ENCODE measurements around the gene POLE. TPM values are rescaled to one million over a fixed set of nuclear protein-coding genes. Genes with fewer than 3 reads are reported as not detected.

POLE gene
- total and polyA plus RNA-seq, 2 of the 4 experiments (the other 2 are of a cell fraction) = 17.2 to 20.7 TPM

GRCh38 chr12:132575661-132576060 lies 111.5 kb downstream of the POLE start:
- in situ Hi-C loops (cut with MboI; ENCODE audit: low sequenced_read_pairs) (no loop called here), dilution Hi-C loops (cut with HindIII; ENCODE audit: low sequenced_read_pairs, unreplicated experiment) (no loop called here), intact Hi-C loops (cut with micrococcal nuclease) (no loop called here)
- Histone ChIP-seq H3K27me3 (ENCODE audit: control insufficient read depth, insufficient read depth, low read length) (no peaks in the 10 kb centered on the region), H3K9me1 (ENCODE audit: insufficient read depth, low read length) (no peaks in the 10 kb centered on the region), H2BK20ac (ENCODE audit: low read depth, low read length) (no peak overlapping the region), H3K14ac (replicated peaks; ENCODE audit: low read depth, low read length) (no peak overlapping the region), H3K9ac (ENCODE audit: low read depth, low read length) (no peak overlapping the region), H4K91ac (ENCODE audit: insufficient read depth, low read depth, low read length) (no peak overlapping the region), H4K5ac (ENCODE audit: low read depth, low read length) (no peak overlapping the region), H3K4ac (ENCODE audit: low read depth, low read length) (no peak overlapping the region), H3K9me3 (ENCODE audit: control insufficient read depth, insufficient read depth, low read length) (no peaks in the 10 kb centered on the region), H3K4me2 (ENCODE audit: low read depth, low read length) (no peak overlapping the region), H2BK15ac (ENCODE audit: low read depth, low read length) (no peak overlapping the region), H3K27ac (ENCODE audit: insufficient read depth, low read length) (no peak overlapping the region), H3K4me1 (ENCODE audit: control insufficient read depth, insufficient read depth, low read length) (no peaks in the 10 kb centered on the region), H3K18ac (ENCODE audit: low read depth, low read length) (no peak overlapping the region), H3K23ac (ENCODE audit: low read depth, low read length) (no peak overlapping the region), H3K36me3 (ENCODE audit: control insufficient read depth, insufficient read depth, low read length) (peaks cover 32% of the 10 kb centered on the region), H3K4me3 (ENCODE audit: insufficient read depth, low read depth, low read length) (no peak overlapping the region), H2AFZ (replicated peaks; ENCODE audit: low read length, poor library complexity) (no peak overlapping the region), H2BK5ac (ENCODE audit: low read depth, low read length, poor library complexity, severe bottlenecking) (no peak overlapping the region), H4K20me1 (ENCODE audit: insufficient read depth, low read length) (no peaks in the 10 kb centered on the region; the same call in 1 of the 2 replicates), H2AK9ac (replicated peaks; ENCODE audit: low read depth, low read length, poor library complexity) (no peak overlapping the region), H3K56ac (ENCODE audit: extremely low read depth, insufficient read depth, low read length) (no peak overlapping the region), H2BK120ac (ENCODE audit: low read depth, low read length) (no peak overlapping the region), H3K79me1 (ENCODE audit: low read depth in 1 of 2, low read length in 2 of 2) (no peaks in the 10 kb centered on the region), H2AK5ac (ENCODE audit: low read depth, low read length) (no peak overlapping the region), H4K8ac (ENCODE audit: low read depth in 2 of 2, low read length in 2 of 2) (no peak overlapping the region)
- ChIA-PET CTCF (no interaction called here), POLR2A (ENCODE audit: unreplicated experiment) (no interaction called here)
- DNase-seq (no peak), ATAC-seq (ENCODE audit: low read depth) (no peak)
- no peak for TF ChIP-seq RAD21 (IDR thresholded peaks at IDR 0.05; ENCODE audit: low read length)
- TF ChIP-seq SMC3 (IDR thresholded peaks at IDR 0.05; ENCODE audit: low read depth, low read length) = no peak
- no peak for TF ChIP-seq RFX5 (IDR thresholded peaks at IDR 0.05; ENCODE audit: low read depth, low read length)
- no peak for TF ChIP-seq BHLHE40 (IDR thresholded peaks at IDR 0.05; ENCODE audit: low read depth, low read length)
- TF ChIP-seq NFE2L2 (IDR thresholded peaks at IDR 0.05; ENCODE audit: low read depth, low read length) = no peak
- WGBS, 2 experiments (ENCODE audit: extremely low coverage in 2 of 2, insufficient read length in 1 of 2) = 100% methylated on average over 1 of the region's 11 CpGs; no CpG with 5 or more reads in 1 of the 2 experiments
- no TSS peak for BruUV-seq (replicated peaks)

Measured in IMR-90 (cell line).